ENCODE data around the gene HSPA5.

The HSPA5 gene

GRCh38 chr9:125260561-125260960 lies 19.4 kb upstream of the HSPA5 start:
- in situ Hi-C loops (cut with MboI; ENCODE audit: low sequenced_read_pairs, unreplicated experiment): no loop called here
- no peak for DNase-seq (ENCODE audit: low spot score)
- TF ChIP-seq CTCF (IDR thresholded peaks at IDR 0.05; ENCODE audit: borderline replicate concordance, control extremely low read depth, extremely low read depth, insufficient read depth, missing control alignments): no peak

- in situ Hi-C loops (cut with MboI; ENCODE audit: low sequenced_read_pairs, unreplicated experiment): no loop called here
- DNase-seq (ENCODE audit: low spot score): no peak
- TF ChIP-seq CTCF (IDR thresholded peaks at IDR 0.05; ENCODE audit: borderline replicate concordance, control extremely low read depth, extremely low read depth, insufficient read depth, missing control alignments): no peak
Observed at GRCh38 chr9:125258832-125259534, 17.8 kb upstream of the HSPA5 start.

- in situ Hi-C loops (cut with MboI; ENCODE audit: low sequenced_read_pairs, unreplicated experiment): no loop called here
- DNase-seq (ENCODE audit: low spot score): no peak
- no peak for TF ChIP-seq CTCF (IDR thresholded peaks at IDR 0.05; ENCODE audit: borderline replicate concordance, control extremely low read depth, extremely low read depth, insufficient read depth, missing control alignments)
Observed at GRCh38 chr9:125258160-125258785, 17.1 kb upstream of the HSPA5 start.

DNA sequence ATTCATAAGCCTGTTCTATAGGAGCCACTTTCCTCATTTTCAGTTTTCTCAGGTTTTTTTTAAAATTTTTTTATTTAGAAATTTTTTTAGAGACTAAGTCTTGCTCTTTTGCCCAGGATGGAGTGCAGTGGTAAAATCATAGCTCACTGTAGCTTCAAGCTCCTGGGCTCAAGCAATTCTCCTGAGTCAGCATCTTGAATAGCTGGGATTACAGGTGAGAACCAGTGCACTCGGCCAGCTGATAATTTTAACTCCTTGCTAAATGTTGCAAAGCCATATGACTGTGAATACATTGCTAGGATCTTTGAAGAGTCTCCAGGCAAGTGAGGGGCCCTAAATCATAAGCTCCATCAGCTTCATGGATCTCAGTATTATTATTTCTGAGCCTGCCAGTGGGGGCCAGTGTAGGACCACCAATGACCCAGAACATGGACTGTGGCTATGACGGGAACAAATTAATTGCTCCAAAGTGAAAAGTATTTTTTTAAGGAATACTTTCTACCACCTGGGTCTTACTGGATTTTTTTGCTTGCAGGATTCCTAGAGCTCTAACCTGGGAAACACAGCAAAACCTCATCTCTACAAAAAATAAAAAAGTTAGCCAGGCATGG lies 14.7 kb upstream of the HSPA5 start:
- no peak for TF ChIP-seq CTCF (IDR thresholded peaks at IDR 0.05; ENCODE audit: borderline replicate concordance, control extremely low read depth, extremely low read depth, insufficient read depth, missing control alignments)
- in situ Hi-C loops (cut with MboI; ENCODE audit: low sequenced_read_pairs, unreplicated experiment): no loop called here
- DNase-seq (ENCODE audit: low spot score): peak; percentile 47

DNA sequence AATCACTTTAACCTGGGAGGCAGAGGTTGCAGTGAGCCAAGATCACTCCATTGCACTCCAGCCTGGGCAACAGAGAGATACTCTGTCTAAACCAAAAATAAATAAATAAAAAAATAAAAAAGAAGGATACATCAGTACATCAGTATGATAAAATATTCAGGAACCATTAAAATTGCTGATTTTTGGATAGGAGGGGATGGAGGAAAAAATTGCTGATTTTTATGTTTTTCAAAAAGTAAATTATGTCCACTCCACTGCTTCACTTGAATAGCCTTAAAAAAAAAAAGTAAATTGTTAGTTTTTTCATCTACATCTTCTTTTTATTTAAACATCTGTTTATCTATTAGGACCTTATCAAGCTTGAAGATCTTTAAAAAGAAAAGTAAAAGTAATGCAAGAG lies 13.1 kb upstream of the HSPA5 start:
- TF ChIP-seq CTCF (IDR thresholded peaks at IDR 0.05; ENCODE audit: borderline replicate concordance, control extremely low read depth, extremely low read depth, insufficient read depth, missing control alignments): no peak
- in situ Hi-C loops (cut with MboI; ENCODE audit: low sequenced_read_pairs, unreplicated experiment): no loop called here
- DNase-seq (ENCODE audit: low spot score): no peak

- DNase-seq (ENCODE audit: low spot score): no peak
- in situ Hi-C loops (cut with MboI; ENCODE audit: low sequenced_read_pairs, unreplicated experiment): no loop called here
- no peak for TF ChIP-seq CTCF (IDR thresholded peaks at IDR 0.05; ENCODE audit: borderline replicate concordance, control extremely low read depth, extremely low read depth, insufficient read depth, missing control alignments)
Observed at GRCh38 chr9:125246261-125246667, 5.1 kb upstream of the HSPA5 start.
